HFFc6 (cell line): ENCODE measurements around the gene RNF150. TPM values are rescaled to one million over a fixed set of nuclear protein-coding genes. Genes with fewer than 3 reads are reported as not detected.
A peak's percentile ranks its signal among the peaks of the same experiment; 100 is the strongest.

Experiments
- DNase-seq: peaks from one replicate; pipeline ENCODE4 v3.0.0-alpha.2; 2018
- H3K27ac Mint-ChIP-seq: 2 replicates; pipeline ENCODE4 v1.8.0; 2020; ENCODE audit warnings: mild to moderate bottlenecking, mixed read lengths
- H3K27me3 Mint-ChIP-seq: 2 replicates; pipeline ENCODE4 v1.8.0; 2021; ENCODE audit warnings: mild to moderate bottlenecking, moderate library complexity, mixed read lengths; ENCODE audit not compliant: insufficient read depth
- H3K36me3 Mint-ChIP-seq: 2 replicates; pipeline ENCODE4 v1.8.0; 2021; ENCODE audit warnings: low read depth, mixed read lengths
- H3K4me1 Mint-ChIP-seq: 2 replicates; pipeline ENCODE4 v1.8.0; 2020; ENCODE audit warnings: low read depth, mixed read lengths
- H3K4me3 Mint-ChIP-seq: 2 replicates; pipeline ENCODE4 v1.8.0; 2020; ENCODE audit warnings: mild to moderate bottlenecking, moderate library complexity, mixed read lengths
- H3K9me3 Mint-ChIP-seq: 2 replicates; pipeline ENCODE4 v1.8.0; 2020; ENCODE audit warnings: mild to moderate bottlenecking, mixed read lengths
- CTCF ChIP-seq: fragments of 200-600 bp; sonication (generic); IDR thresholded peaks from 2 replicates; pipeline ENCODE4 v1.5.0; 2021; ENCODE audit warnings: antibody characterized with exemption, mild to moderate bottlenecking
- total RNA-seq, 6 experiments: library from RNA; stranded (reverse); fragmentation: NEBNext Ultra II Directional; extraction: Animal tissue kit (Norgen Biotek cat#: 25700); gene quantifications; 2 replicates in 1 of 6; 3 replicates in 5 of 6; pipeline ENCODE4 v1.2.3, GENCODE V29; 2021

Gene RNF150
- total RNA-seq, 6 experiments from 2014 or later, result 15.1 to 24.2 (median 20.7) TPM

GRCh38 chr4:140952717-140953116 is 180.6 kb downstream of the RNF150 start:
- peaks cover 6% of the 10 kb centered on the region for H3K9me3 Mint-ChIP-seq
- H3K4me1 Mint-ChIP-seq, result peaks cover 15% of the 10 kb centered on the region
- DNase-seq, result no peak
- H3K27me3 Mint-ChIP-seq, result no peaks in the 10 kb centered on the region; the same call in 1 of the 2 replicates
- H3K27ac Mint-ChIP-seq, result no peak overlapping the region
- no peak overlapping the region for H3K4me3 Mint-ChIP-seq
- H3K36me3 Mint-ChIP-seq, result peaks cover 7% of the 10 kb centered on the region
- TF ChIP-seq CTCF, result no peak

DNA sequence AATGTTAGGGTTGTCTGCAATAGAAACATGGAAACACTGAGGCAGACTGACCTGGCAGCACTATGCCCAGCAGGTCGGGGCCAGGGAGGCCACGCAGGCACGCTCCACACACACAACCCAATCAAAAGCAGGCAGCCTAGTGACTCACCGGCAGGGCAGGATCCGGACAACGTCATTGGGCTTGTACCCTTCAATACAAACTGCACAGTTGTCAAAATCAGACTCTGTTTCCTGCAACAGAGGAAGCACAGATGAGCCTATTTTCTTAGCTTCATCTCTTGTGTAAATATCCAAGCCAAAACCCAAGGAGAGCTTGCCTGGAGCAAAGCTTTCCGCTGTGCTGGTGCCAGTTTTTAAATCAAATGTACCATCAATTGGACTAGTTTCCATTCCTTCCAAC is 185.8 kb downstream of the RNF150 start:
- Mint-ChIP-seq H3K27ac (no peak overlapping the region), H3K4me1 (peaks cover 30% of the 10 kb centered on the region), H3K27me3 (no peaks in the 10 kb centered on the region; the same call in 1 of the 2 replicates), H3K4me3 (no peak overlapping the region), H3K9me3 (no peaks in the 10 kb centered on the region), H3K36me3 (no peaks in the 10 kb centered on the region)
- no peak for DNase-seq
- TF ChIP-seq CTCF, result no peak

DNA sequence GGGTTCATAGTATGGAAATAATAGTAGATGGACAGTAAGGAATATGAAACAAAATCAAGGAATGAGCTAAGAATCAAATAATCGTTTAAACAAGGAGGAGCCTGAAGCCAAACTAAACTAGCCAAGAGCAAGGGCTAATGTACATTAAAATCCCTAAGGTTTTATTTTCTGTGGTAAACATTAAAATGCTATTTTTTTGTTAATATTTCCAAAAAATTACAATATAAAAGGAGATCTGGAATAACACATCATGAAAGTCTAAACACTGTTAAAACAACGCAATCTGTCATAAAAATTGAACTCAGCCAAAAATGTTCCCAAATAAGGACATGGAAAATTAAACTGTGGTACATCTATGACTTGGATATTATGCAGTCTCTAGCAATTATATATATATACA is 188.2 kb downstream of the RNF150 start:
- Mint-ChIP-seq H3K4me1 (peaks cover 32% of the 10 kb centered on the region), H3K4me3 (peak overlapping the region; percentile 66; the same call in 1 of the 2 replicates), H3K27me3 (peaks cover 2% of the 10 kb centered on the region; the same call in 1 of the 2 replicates), H3K36me3 (0 out of 2 replicates have a peak, but pooled peaks cover 5% of the 10 kb centered on the region), H3K9me3 (no peaks in the 10 kb centered on the region), H3K27ac (no peak overlapping the region)
- TF ChIP-seq CTCF, result no peak
- DNase-seq, result no peak

DNA sequence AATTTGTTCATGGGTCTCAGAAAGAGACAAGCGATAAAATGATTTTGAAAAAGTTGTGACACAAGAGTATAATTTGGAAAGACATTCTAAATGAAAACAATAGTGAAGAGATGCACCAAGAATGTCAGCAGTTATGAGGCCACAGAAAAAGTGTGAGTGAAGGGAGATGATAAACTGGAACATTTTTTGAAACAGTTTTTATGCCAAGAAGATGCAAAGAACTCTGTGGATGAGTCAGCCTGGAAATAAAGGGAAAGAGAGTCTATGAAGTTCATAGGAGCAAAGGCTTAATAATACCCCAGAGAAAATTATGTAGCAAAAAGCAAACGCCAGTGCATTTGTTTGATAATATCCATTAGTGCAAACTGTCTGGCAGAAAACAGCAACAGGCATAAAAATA is 188.7 kb downstream of the RNF150 start:
- peaks cover 37% of the 10 kb centered on the region for H3K4me1 Mint-ChIP-seq
- TF ChIP-seq CTCF, result no peak
- H3K9me3 Mint-ChIP-seq, result no peaks in the 10 kb centered on the region
- peak; percentile 34 for DNase-seq
- H3K27me3 Mint-ChIP-seq, result peaks cover 2% of the 10 kb centered on the region; the same call in 1 of the 2 replicates
- H3K27ac Mint-ChIP-seq, result peak overlapping the region; percentile 78
- H3K36me3 Mint-ChIP-seq, result peaks cover 5% of the 10 kb centered on the region; the same call in 1 of the 2 replicates
- H3K4me3 Mint-ChIP-seq, result peak overlapping the region; percentile 66

DNA sequence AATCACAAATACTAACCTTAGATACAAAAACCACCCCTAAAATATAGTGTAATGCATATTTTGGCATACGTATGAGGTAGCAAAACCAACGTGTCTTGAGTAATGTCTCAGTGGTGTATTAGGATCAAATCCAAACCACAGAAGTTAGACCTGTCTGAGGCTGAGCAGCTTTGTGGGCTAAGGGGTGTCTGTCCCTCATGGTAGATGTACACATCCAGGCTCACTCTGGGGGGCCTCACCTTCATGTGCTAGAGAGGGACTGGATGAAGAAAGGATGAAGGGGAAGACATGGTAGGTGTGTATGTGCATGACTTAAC is 189.1 kb downstream of the RNF150 start:
- peaks cover 41% of the 10 kb centered on the region for H3K4me1 Mint-ChIP-seq
- no peak for TF ChIP-seq CTCF
- peak overlapping the region; percentile 78 for H3K27ac Mint-ChIP-seq
- H3K9me3 Mint-ChIP-seq, result no peaks in the 10 kb centered on the region
- peaks cover 2% of the 10 kb centered on the region; the same call in 1 of the 2 replicates for H3K27me3 Mint-ChIP-seq
- peak overlapping the region; percentile 66 for H3K4me3 Mint-ChIP-seq
- peaks cover 5% of the 10 kb centered on the region; the same call in 1 of the 2 replicates for H3K36me3 Mint-ChIP-seq
- peak; percentile 18 for DNase-seq
